Glomerular visceral epithelial cell (primary cell): ENCODE results near the gene AGGF1.
"Not testable (repeated sequence)": the region's sequence is repeated elsewhere in the genome, so short reads cannot be mapped to it uniquely, and the experiment has no call there.

Experiments used
- DNase-seq: peaks from one replicate; pipeline ENCODE4 v3.0.0-alpha.2; 2016; ENCODE audit errors: extremely low spot score

Gene AGGF1, protein sequence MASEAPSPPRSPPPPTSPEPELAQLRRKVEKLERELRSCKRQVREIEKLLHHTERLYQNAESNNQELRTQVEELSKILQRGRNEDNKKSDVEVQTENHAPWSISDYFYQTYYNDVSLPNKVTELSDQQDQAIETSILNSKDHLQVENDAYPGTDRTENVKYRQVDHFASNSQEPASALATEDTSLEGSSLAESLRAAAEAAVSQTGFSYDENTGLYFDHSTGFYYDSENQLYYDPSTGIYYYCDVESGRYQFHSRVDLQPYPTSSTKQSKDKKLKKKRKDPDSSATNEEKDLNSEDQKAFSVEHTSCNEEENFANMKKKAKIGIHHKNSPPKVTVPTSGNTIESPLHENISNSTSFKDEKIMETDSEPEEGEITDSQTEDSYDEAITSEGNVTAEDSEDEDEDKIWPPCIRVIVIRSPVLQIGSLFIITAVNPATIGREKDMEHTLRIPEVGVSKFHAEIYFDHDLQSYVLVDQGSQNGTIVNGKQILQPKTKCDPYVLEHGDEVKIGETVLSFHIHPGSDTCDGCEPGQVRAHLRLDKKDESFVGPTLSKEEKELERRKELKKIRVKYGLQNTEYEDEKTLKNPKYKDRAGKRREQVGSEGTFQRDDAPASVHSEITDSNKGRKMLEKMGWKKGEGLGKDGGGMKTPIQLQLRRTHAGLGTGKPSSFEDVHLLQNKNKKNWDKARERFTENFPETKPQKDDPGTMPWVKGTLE

DNA sequence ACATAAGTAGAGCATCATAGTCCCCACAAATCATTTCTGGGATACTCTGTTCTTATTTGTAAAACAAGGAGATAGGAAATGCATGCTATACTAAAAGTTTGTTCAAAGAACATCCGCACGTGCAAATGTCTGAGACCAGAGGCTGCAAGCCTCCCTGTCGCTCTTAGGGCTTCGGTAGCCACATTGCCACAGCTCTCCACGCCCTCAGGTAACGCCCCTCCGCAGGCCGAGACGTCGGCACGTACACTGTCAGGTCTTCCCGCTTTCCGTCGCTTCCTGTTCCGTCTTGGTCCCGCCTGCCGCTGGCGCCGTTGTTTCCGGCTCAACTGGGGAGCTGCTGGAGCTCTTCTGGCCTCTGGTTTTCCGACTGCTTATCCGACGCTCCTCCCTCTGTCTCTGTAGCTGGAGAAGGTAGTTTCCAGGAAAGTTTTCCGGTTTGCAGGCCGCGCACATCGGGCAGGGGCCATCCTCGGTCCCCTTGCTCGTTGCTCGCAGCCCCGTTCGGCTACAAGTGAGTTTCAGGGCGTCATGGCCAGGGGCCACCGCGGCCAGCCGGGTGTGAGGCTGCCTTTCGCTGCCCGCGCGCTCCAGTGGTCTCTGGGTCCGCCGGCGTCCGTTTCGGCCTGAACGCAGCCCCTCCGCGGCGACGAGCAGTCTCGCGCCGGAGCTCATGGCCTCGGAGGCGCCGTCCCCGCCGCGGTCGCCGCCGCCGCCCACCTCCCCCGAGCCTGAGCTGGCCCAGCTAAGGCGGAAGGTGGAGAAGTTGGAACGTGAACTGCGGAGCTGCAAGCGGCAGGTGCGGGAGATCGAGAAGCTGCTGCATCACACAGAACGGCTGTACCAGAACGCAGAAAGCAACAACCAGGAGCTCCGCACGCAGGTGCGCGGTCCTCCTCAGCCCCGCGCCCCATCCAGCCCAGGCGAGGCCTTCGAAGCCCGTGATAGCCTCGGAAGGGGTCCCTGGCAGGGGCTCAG is at the start of gene AGGF1:
TSS of gene AGGF1 (plus strand) at position 308 of the 975 bp plus-strand sequence. CDS start at position 671, 363 bp downstream.
- peak; percentile 96 for DNase-seq

DNA sequence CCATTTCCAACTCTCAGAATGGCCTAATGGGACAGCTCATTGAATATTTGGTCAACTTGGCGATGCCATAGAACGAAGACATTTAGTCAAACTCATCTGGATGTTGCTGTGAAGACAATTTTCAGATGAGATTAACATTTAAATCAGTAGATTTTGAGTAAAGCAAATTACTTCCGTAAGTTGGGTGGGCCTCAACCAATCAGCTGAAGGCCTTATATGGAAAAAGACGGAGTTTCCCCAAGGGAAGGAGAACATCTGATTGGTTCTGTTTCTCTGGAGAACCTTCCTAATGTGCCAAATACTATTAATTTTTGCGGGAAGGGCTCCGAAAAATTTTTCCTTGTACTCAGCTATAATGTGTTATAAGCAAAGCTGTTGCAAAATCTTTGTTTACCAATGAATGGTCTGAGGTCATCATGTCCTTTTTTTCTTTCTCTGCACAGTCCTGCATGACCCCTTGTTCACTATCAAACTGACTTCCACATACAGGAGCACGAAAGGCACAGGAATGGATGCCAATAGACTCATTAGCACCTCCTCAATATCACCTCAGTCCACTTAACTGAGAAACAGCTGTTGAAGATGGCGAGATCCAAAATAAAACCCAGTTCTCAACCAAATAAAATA is 49.6 kb upstream of the AGGF1 start:
- no peak for DNase-seq

DNA sequence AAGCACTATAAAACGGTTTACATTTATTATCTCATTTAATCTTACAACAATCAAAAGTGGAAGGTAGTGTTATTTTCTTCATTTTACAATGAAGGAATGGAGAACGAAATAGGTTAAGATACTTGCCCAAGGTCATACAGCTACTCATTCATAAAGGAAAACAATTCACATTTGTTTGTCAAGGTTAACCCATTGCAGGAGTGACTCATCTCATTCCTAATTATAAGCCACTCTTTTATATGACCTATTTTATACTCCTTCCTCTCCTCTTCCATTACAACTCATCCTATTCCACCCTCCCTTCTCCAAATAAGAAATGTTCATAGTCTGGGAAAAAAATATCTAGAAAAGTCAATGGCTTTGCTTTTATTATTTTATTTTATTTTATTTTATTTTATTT is 47.8 kb upstream of the AGGF1 start:
- DNase-seq: no peak

DNA sequence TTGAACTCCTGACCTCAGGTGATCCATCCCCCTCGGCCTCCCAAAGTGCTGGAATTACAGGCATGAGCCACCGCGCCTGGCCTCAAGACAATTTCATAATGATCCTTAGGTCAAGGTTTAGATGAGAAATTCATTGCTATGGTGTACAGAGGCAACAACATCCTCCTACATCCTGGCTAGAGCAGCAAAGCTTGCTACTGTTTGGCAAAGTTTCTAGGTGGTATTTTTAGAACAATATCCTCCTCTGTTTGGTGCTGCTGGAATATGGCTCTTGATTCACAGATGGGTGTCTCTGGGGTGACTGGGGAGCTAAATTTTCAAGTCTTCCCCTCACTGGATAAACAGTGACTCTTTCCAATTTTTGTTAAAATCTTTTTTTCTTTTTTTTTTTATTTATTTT is 46.7 kb upstream of the AGGF1 start:
- no peak for DNase-seq

DNA sequence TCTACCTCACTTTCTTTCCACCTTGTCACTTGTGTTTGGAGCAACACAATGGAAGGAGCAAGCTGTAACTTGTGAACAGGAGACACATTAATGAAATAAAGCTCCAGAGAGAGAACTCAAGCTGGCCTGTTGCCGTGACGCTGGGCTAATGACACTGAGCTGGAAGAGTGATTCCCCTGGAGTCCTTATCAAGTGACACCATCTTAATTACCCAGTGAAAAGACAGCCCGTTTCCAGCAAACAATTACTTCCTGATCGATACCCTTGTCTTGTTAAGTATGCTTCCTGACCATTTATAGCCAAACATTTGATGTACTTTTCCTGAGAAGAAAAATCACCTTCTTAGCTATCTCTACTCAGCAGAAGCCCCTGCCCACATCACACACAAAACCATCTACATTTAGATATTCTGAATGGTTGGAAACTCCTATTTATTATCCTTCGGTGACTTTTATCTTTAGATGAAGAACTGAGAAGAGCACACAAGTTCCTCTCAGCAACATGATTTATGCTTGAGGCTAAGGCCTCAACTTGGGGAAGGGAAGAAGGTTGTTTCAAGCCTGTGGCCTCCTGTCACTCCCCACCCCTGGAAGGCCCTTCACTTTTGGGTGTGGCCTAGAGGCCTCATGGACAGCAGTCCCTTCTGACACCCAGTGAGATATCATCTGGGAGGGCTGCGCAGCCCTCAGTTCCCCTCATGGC is 43.2 kb upstream of the AGGF1 start:
- no peak for DNase-seq

DNA sequence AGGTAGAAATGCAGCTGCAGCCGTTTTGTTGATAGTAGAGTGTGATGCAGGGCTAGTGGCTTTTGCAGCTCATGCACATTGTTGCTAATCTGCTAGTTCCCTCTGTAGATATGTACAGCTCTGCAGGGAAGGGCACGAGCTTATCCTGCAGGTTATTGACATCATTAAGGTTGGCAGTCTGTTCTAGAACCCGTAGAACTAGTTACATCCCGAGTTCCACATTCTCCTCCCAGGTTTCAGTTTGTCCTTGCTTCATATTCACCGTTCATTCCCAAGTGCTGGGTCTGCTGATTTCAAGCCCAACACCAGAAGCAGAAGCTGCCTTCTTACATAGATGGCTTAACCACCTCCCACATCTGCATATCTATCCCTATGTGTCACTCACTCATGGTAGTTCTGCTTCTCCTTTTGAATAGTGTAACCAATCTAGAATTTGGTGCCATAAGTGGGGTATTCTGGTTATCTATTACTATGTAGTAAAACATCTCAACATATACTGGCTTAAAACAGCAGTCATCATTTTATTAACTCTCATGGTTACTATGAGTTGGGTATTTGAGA is 39.2 kb upstream of the AGGF1 start:
- DNase-seq: no peak

DNA sequence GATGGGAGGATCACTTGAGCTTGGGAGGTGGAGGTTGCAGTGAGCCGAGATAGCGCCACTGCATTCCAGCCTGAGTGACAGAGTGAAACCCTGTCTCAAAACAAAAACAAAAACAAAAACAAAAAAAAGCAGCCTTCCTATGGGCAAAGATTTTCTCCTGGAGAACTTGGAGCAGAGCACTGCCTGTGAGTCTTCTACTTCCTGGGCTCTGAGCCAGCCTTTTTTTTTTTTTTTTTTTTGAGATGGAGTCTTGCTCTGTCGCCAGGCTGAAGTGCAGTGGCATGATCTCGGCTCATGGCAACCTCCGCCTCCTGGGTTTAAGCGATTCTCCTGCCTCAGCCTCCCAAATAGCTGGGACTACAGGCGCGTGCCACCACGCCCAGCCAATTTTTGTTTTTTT is 36.8 kb upstream of the AGGF1 start:
- DNase-seq: not testable (repeated sequence)

DNA sequence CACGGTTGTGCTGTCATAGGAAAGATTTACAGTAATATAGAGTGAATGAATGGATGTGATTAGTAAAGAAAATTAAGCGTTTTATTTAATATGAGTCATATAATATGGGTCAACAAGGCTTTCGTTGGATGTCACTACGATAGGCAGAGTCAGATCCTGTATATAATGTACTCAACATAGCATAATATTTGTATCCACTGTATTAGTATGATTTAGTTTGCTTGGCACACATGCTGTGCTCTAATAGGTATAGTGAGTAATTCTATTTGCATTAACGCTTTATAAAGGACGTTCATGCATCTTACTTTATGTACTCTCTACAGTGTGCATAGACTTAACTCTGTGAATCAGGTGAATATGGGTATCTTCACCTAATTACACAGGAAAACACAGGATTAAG is 35.9 kb upstream of the AGGF1 start:
- no peak for DNase-seq

DNA sequence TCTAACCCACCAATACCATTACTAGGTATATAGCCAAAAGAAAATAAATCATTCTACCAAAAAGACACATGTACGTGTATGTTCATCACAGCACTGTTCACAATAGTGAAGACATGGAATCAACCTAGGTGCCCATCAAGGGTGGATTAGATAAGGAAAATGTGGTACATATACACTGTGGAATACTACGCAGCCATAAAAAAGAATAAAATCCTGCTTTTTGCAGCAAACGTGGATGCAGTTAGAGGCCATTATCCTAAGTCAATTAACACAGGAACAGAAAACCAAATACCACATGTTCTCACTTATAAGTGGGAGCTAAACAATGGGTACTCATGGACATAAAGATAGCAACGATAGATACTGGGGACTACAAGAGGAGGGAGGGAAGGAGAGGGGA is 32.0 kb upstream of the AGGF1 start:
- not testable (repeated sequence) for DNase-seq

DNA sequence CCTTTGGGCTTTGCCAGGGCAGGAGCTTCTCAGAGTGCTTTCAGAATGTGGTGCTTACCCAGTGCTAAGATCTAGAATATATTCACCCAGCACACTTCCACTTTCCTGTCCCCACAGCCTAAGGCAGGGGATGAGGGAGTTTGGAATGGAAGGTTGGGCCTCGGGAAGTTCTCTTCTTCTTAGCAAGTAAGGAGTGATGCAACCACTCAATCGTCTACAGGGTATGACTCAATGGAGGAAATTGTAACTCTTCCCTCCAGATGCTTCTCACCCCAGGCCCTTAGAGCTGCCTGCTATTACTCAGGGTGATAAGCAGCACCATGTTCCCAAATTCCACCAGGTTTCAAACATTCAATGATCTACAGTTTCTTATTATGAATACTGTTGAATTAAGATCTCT is 30.8 kb upstream of the AGGF1 start:
- peak; percentile 6 for DNase-seq

DNA sequence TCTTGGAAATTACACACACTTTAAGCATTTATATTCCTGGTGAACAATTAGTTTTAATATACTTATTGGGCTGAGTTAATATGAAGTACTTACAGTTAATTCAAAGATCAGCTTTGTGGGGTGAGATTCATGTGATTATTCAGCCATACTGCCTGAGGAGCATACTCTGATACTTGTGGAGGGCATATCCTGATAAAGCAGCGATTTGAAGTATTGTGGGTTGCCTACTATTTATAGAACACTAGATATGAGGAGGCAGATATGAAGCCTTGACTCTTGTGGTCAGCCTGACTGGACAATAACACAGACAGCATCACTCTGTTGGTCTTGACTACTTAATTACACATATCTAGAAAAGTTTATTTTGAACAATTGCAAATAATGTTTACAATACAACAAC is 27.0 kb upstream of the AGGF1 start:
- no peak for DNase-seq

DNA sequence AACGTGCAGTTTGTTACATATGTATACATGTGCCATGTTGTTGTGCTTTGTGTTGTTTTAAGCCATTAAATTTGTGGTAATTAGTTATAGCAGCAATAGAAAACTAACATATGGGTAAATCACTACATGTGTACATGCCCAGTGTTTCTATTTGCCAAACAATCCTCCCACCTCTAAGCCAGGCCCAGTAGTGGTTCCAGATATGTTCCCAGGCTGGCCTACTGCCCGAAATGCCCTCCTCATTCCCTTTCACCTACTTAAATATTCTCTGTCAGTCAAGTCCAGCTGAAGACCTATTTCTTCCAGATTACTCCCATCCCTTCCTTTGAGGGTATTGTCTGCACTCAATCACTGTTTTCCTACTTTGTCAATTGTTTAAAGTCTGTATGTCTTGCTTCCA is 24.1 kb upstream of the AGGF1 start:
- no peak for DNase-seq

DNA sequence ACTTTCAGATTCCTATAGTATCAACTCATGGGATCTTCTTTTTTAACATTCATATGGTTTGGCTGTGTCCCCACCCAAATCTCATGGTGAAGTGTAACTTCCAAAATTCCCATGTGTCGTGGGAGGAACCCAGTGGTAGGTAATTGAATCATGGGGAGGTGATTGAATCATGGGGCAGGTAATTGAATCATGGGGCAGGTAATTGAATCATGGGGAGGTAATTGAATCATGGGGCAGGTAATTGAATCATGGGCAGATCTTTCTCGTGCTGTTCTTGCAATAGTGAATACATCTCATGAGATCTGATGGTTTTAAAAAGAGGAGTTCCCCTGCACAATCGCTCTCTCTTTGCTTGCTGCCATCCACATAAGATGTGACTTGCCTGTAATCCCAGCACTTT is 21.8 kb upstream of the AGGF1 start:
- DNase-seq: no peak

DNA sequence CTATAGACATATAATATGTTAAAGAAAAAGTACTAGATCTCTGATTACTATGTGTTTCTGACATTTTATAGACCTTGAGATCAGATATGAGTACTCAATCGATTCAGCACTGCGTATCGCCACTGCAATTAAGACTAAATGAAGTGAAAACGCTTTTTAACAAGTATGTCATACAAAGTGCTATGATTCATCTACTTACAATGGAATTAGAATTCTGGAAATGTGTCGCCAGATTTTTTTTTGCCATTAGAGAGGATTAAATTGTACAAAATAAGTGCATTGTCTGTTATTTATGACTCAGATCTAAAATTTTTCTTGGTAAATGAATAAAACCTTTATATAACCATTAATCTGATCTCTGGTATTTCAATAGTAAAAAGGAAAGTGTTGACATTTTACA is 20.0 kb upstream of the AGGF1 start:
- no peak for DNase-seq

DNA sequence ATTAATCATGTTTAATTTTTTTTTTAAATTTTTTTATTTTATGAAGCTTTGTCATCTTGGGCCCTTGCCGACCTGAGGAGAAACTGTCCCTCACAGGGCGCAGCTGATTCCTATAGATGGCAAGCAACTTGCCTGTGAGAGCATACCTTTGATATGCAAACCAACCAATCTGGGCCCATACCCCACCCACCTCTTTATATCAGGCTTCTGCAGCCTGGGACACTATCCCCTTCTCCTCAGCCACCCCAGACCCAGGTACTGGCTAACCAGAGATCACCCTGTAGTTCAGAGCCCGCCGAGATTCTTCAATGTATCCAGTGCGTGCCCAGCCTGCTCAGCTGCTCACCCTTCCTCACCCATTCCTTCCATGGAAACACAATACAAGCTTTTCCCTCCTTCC is 18.7 kb upstream of the AGGF1 start:
- DNase-seq: no peak

DNA sequence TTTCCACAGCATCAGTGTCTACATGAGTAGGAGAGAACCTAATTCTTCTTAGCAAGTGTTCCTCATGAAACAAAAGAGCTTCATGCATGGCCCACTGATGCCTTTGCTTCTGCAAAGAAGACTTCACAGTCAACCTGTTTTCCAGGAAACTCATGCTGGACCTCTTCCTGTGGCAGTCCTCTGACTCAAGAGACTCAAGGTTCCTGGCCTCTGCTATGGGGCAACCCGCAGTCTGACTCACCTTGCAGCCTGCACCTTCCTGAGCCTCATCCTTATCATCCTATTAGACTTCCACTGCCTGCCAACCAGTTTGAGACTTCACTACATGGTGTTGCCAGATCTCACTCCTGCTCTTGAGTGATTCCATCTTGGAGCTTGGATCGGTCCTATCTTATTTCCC is 17.6 kb upstream of the AGGF1 start:
- peak; percentile 10 for DNase-seq

DNA sequence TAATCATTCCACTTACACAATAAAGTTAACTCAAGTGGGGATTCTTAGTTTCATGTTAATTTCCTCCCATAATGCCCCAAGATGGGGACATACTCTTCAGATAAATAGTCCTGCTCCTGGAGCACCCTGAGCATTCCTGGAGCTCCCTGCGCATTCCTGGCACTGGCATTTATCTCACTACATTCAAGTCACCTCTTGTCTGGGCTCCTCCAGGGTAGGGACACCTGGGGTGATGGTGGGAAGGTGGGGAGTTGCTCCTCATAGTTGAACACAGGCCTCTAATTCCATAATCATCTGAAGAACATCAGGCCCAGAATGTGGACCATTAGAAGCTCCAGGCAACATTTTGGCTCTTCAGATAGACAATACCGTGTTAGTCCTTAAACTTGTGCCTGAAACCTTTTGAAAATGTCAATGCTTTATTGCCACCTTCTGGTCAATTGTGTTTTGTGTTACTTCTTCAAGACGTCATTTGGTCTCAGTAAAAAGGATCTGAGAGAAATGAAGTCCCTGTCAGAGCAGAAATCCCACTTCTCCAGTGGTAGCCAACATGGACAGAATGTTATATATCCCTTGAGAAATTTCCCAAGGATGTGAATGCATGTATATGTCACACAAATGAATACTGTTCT is 14.2 kb upstream of the AGGF1 start:
- peak; percentile 53 for DNase-seq

DNA sequence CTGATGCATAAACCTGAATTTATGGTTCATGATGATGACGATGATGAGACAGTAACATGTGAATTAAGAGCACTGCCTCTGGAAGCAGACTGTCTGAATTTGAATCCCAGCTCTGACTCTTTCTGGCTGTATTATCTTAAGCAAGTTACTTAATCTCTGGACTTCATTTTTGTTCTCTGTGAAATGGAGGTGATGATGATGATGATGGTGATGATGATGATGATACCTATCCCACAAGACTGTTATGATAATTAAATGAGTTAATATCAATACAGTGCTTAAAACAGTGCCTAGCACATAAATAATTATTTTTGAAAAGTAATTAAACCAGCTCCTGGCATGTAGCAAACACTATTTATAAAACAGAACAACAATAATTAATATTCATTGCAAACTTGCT is 13.2 kb upstream of the AGGF1 start:
- DNase-seq: no peak

DNA sequence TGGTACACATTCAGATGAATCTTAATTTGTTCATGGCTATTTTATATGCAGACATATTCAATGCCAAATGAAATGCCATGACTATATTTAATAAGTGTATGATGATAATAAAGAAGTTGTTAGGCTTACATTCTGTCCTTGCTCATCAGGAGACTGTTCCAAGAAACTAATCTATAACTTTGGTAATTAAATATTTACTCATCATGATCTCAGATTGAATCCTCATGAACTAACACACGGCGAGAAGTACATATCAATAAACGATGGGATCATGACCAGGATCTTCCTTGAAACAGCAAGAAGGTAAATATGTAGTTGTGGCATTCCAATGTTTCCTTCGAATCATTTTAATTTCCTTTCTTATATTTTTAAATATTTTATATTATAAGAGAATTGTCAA is 12.5 kb upstream of the AGGF1 start:
- DNase-seq: no peak
